BLaER1 (cell line): ENCODE measurements around the gene TMEM89.

Experiments
- H3K27ac ChIP-seq: shearing (Covaris generic); formaldehyde crosslinking; 2 replicates; pipeline ENCODE4 v1.8.1; 2022
- H3K27me3 ChIP-seq: shearing (Covaris generic); formaldehyde crosslinking; 2 replicates; pipeline ENCODE4 v1.8.1; 2022
- H3K36me3 ChIP-seq: shearing (Covaris generic); formaldehyde crosslinking; 2 replicates; pipeline ENCODE4 v1.8.1; 2022
- H3K4me1 ChIP-seq: shearing (Covaris generic); formaldehyde crosslinking; 2 replicates; pipeline ENCODE4 v1.8.1; 2022
- H3K4me2 ChIP-seq: shearing (Covaris generic); formaldehyde crosslinking; 2 replicates; pipeline ENCODE4 v1.8.1; 2022
- H3K4me3 ChIP-seq: shearing (Covaris generic); formaldehyde crosslinking; 2 replicates; pipeline ENCODE4 v1.8.1; 2022
- H3K9ac ChIP-seq: shearing (Covaris generic); formaldehyde crosslinking; 2 replicates; pipeline ENCODE4 v1.8.1; 2022
- H3K9me3 ChIP-seq: shearing (Covaris generic); formaldehyde crosslinking; 2 replicates; pipeline ENCODE4 v1.8.1; 2022
- H4K20me1 ChIP-seq: shearing (Covaris generic); formaldehyde crosslinking; 2 replicates; pipeline ENCODE4 v1.8.1; 2022
- Cebpa-rat ChIP-seq: shearing (Covaris generic); IDR thresholded peaks from 2 replicates; pipeline ENCODE4 v1.8.1; 2022

Gene TMEM89

DNA sequence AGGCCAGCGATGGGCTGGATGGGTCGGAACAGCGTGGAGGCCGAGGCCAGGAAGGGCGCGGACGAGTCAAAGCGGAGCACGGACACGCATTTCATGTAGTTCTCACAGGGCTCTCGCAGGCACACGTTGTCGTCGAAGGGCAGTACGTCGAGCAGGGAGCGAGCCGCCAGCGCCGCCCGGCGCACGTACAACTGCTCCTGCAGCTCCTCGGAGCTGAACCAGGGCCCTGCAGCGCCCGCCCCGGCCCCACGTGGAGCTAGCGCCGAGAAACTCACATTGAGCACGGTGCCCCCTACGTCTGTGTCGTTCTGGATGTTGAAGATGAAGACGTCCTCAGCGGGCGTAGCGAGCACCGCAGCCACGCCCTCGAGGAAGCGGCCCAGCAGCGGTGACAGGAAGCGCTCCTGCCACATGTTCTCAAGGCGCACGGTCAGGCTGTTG is 35.3 kb upstream of the TMEM89 start:
- Histone ChIP-seq H4K20me1 (peaks cover 30% of the 10 kb centered on the region), H3K36me3 (no peaks in the 10 kb centered on the region), H3K27ac (peak overlapping the region; percentile 63), H3K9ac (peak overlapping the region; percentile 74; the same call in 1 of the 2 replicates), H3K4me2 (peak overlapping the region; percentile 89), H3K4me1 (peaks cover 30% of the 10 kb centered on the region), H3K4me3 (peak overlapping the region; percentile 71), H3K27me3 (peaks cover 5% of the 10 kb centered on the region; the same call in 1 of the 2 replicates), H3K9me3 (no peaks in the 10 kb centered on the region)
- no peak for TF ChIP-seq Cebpa-rat

- Histone ChIP-seq H3K4me3 (peak overlapping the region; percentile 71), H4K20me1 (peaks cover 28% of the 10 kb centered on the region), H3K27me3 (peaks cover 5% of the 10 kb centered on the region; the same call in 1 of the 2 replicates), H3K9me3 (no peaks in the 10 kb centered on the region), H3K27ac (peak overlapping the region; percentile 63), H3K9ac (peak overlapping the region; percentile 74; the same call in 1 of the 2 replicates), H3K36me3 (no peaks in the 10 kb centered on the region), H3K4me2 (peak overlapping the region; percentile 89), H3K4me1 (peaks cover 26% of the 10 kb centered on the region)
- no peak for TF ChIP-seq Cebpa-rat
These were observed 34.7 kb upstream of the TMEM89 start for GRCh38 chr3:48656061-48656840.

GRCh38 chr3:48655606-48656005 is 34.0 kb upstream of the TMEM89 start:
- no peaks in the 10 kb centered on the region for H3K9me3 ChIP-seq
- peaks cover 21% of the 10 kb centered on the region for H4K20me1 ChIP-seq
- no peak for TF ChIP-seq Cebpa-rat
- H3K27ac ChIP-seq = no peak overlapping the region
- H3K27me3 ChIP-seq = peaks cover 5% of the 10 kb centered on the region; the same call in 1 of the 2 replicates
- H3K4me1 ChIP-seq = peaks cover 20% of the 10 kb centered on the region
- no peak overlapping the region for H3K9ac ChIP-seq
- H3K36me3 ChIP-seq = no peaks in the 10 kb centered on the region
- H3K4me3 ChIP-seq = peak overlapping the region; percentile 71
- H3K4me2 ChIP-seq = peak overlapping the region; percentile 89

DNA sequence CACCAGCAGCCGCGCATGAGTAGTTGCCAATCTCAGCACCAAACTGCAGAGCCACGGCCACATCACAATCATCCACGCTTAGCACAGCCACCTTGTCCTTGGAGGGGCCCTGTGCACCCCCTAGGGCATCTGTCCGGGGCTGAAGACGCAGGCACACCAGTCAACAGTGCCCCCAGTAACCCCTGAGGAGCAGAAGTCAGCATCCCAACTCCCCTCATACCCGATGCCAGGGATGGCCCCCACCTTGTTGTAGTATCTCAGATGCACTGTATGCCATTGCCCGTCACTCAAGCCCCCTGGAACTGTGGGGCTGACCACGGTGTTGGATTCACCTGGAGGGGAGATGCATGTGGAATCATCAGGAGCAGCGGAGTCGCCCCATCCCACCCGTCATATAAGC is 33.5 kb upstream of the TMEM89 start:
- no peak for TF ChIP-seq Cebpa-rat
- H3K9ac ChIP-seq = no peak overlapping the region
- 0 out of 2 replicates have a peak, but pooled peaks cover 16% of the 10 kb centered on the region for H4K20me1 ChIP-seq
- no peak overlapping the region for H3K27ac ChIP-seq
- no peak overlapping the region for H3K4me3 ChIP-seq
- H3K9me3 ChIP-seq = no peaks in the 10 kb centered on the region
- peaks cover 5% of the 10 kb centered on the region; the same call in 1 of the 2 replicates for H3K27me3 ChIP-seq
- H3K36me3 ChIP-seq = no peaks in the 10 kb centered on the region
- H3K4me2 ChIP-seq = peak overlapping the region; percentile 89
- peaks cover 18% of the 10 kb centered on the region for H3K4me1 ChIP-seq

- no peak overlapping the region for H3K4me2 ChIP-seq
- H3K4me1 ChIP-seq = peaks cover 18% of the 10 kb centered on the region
- no peak for TF ChIP-seq Cebpa-rat
These were observed 31.6 kb upstream of the TMEM89 start for GRCh38 chr3:48652923-48653715.

GRCh38 chr3:48651771-48652170 is 30.2 kb upstream of the TMEM89 start:
- Histone ChIP-seq H3K4me1 (peaks cover 13% of the 10 kb centered on the region), H3K4me2 (no peak overlapping the region), H3K27ac (no peak overlapping the region), H3K27me3 (peaks cover 3% of the 10 kb centered on the region; the same call in 1 of the 2 replicates), H3K36me3 (no peaks in the 10 kb centered on the region), H4K20me1 (no peaks in the 10 kb centered on the region), H3K4me3 (no peak overlapping the region), H3K9ac (no peak overlapping the region), H3K9me3 (no peaks in the 10 kb centered on the region)
- no peak for TF ChIP-seq Cebpa-rat

More at GRCh38 chr3:48652923-48653715, 31.6 kb upstream of the TMEM89 start:
- H3K36me3 ChIP-seq = no peaks in the 10 kb centered on the region
- H3K9me3 ChIP-seq = no peaks in the 10 kb centered on the region
- H3K4me3 ChIP-seq = no peak overlapping the region
- no peak overlapping the region for H3K27ac ChIP-seq
- no peaks in the 10 kb centered on the region for H4K20me1 ChIP-seq
- no peak overlapping the region for H3K9ac ChIP-seq
- peaks cover 5% of the 10 kb centered on the region; the same call in 1 of the 2 replicates for H3K27me3 ChIP-seq

DNA sequence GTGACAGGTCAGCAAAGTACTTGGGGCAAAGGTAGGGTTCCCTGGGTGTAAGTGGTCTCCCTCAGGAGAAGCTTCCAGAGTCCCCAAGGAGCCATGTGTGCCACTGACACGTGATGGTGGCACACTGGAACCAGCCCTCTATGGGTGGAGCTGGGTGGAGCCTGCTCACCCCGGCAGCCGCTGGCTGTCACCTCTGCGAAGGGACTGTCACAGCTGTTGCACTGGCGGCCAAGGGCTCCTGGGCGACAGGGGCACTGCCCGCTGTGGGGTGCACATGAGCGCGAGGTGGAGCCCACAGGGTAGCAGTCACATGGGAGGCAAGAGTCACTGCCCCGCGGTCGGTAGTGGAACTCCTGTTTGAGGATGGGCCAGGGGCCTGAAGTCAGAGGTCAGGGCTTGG is 29.2 kb upstream of the TMEM89 start:
- Histone ChIP-seq H3K4me2 (no peak overlapping the region), H3K9ac (no peak overlapping the region)

DNA sequence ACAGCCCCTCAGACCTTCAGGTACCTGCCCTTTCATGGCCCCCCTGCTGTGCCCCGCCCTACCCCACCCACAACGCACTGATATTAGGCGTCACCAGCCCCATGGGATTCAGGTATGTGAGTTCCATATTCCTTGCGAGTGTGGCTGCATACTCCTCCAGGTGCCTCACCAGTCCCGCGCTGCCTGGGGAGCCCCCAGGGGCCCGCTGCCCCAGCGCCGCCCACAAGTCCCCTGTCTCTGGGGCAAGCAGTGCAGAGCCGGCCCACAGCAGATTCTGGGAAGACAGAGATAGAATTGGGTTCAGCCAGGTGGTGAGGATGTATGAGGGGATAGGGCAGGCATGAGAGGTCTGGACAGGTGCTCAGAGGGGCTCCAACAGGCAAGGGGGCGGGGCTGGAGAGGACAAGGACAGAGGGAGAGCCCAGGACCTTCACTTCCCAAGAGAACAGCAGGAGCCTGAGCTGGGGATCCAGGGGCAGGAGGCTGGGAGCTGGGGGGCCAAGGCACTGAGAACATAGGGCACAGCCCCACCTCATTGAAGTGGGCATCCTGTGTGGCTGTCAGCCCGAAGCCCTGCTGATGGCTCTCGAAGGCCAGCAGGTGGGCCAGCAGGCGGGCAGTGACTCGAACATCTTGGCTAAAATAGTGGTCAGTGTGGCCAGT is 26.8 kb upstream of the TMEM89 start:
- H3K4me1 ChIP-seq = no peaks in the 10 kb centered on the region
- H3K4me2 ChIP-seq = no peak overlapping the region
- no peaks in the 10 kb centered on the region for H3K9me3 ChIP-seq
- no peaks in the 10 kb centered on the region for H4K20me1 ChIP-seq
- no peak overlapping the region for H3K27ac ChIP-seq
- no peak overlapping the region for H3K9ac ChIP-seq
- no peak overlapping the region for H3K4me3 ChIP-seq
- no peaks in the 10 kb centered on the region for H3K27me3 ChIP-seq
- no peaks in the 10 kb centered on the region for H3K36me3 ChIP-seq
- no peak for TF ChIP-seq Cebpa-rat

More for the DNA sequence above, 29.2 kb upstream of the TMEM89 start:
- no peaks in the 10 kb centered on the region for H3K9me3 ChIP-seq
- H4K20me1 ChIP-seq = no peaks in the 10 kb centered on the region
- TF ChIP-seq Cebpa-rat = no peak
- peaks cover 8% of the 10 kb centered on the region for H3K4me1 ChIP-seq
- no peak overlapping the region for H3K4me3 ChIP-seq
- no peaks in the 10 kb centered on the region for H3K27me3 ChIP-seq
- H3K27ac ChIP-seq = no peak overlapping the region
- H3K36me3 ChIP-seq = no peaks in the 10 kb centered on the region

DNA sequence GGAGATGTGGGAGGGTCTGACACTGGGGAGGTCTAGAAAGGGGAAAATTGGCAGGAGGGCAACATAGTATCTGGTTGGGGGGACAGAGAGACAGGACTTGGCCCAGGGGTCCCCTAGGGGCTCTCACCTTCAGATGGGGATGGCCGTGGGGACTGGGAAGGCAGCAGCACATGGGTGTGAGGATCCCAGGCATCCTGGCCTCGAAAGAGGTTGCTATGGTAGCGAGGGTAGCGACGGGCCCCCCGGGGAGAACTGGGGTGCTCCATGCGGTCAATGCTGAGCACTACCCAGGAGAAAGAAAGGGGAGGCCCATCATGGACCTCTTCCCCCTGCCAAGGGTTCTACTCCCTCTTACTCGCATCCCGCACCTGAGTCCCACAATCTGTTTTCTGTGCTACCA is 26.1 kb upstream of the TMEM89 start:
- Histone ChIP-seq H3K4me3 (no peak overlapping the region), H3K27me3 (no peaks in the 10 kb centered on the region), H3K9me3 (no peaks in the 10 kb centered on the region), H3K4me1 (no peaks in the 10 kb centered on the region), H4K20me1 (no peaks in the 10 kb centered on the region), H3K9ac (no peak overlapping the region), H3K27ac (no peak overlapping the region), H3K4me2 (no peak overlapping the region), H3K36me3 (no peaks in the 10 kb centered on the region)
- TF ChIP-seq Cebpa-rat = no peak
